Adrenal gland (tissue), 5 donors: ENCODE measurements around the gene ZCCHC7.

ENCODE experiments used
- CTCF ChIP-seq, 6 experiments: fragments of 450-650 bp in 4 of 6; fragments of 200-600 bp in 2 of 6; sonication (generic) in 1 of 6; IDR thresholded peaks; 1 replicate in 5 of 6; 2 replicates in 1 of 6; pipeline versions ENCODE4 v1.5.1 to v1.8.0; 2016 to 2021; ENCODE audit warnings: antibody characterized with exemption in 6 of 6, mild to moderate bottlenecking in 2 of 6, moderate library complexity in 1 of 6
- POLR2A ChIP-seq, 2 donors: fragments of 450-650 bp; IDR thresholded peaks; one replicate each; pipeline ENCODE4 v1.6.1; 2017; ENCODE audit warnings: antibody characterized with exemption in 2 of 2, mild to moderate bottlenecking in 2 of 2, moderate library complexity in 1 of 2
- donor health status: DM: no; HTN: no; CAD: no.

- TF ChIP-seq CTCF (IDR thresholded peaks at IDR 0.05) (no peak), POLR2A (IDR thresholded peaks at IDR 0.05) (no peak)
Observed at GRCh38 chr9:37373621-37374020, 253.2 kb downstream of the ZCCHC7 start.
